ENCODE data around the gene RNF145.

RNF145 gene

GRCh38 chr5:159217236-159217635 lies 7.9 kb upstream of the RNF145 start:
- no peak for DNase-seq

GRCh38 chr5:159216454-159216853 lies 7.1 kb upstream of the RNF145 start:
- DNase-seq = no peak

DNA sequence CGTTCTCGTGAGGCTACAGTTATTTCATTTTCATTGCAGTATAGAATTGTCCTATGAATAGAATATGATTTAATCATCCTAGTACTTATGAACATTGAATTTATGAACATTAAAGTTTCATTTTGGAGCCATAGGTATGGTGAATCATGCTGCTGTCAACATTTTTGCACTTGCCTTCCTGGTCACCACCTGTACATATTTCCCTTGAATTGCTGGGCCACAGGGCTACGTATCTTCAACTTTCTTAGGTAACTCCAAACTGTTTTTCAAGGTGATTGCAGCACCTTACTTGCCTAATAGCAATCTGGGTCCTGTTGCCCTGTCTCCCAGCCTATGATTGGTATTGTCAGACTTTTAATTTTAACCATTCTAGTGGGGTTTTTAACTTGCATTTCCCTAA lies 6.5 kb upstream of the RNF145 start:
- DNase-seq = no peak

GRCh38 chr5:159214486-159215271 lies 5.3 kb upstream of the RNF145 start:
- DNase-seq = no peak

GRCh38 chr5:159212657-159213462 lies 3.5 kb upstream of the RNF145 start:
- no peak for DNase-seq

GRCh38 chr5:159211729-159212174 lies 2.4 kb upstream of the RNF145 start:
- DNase-seq = no peak

DNA sequence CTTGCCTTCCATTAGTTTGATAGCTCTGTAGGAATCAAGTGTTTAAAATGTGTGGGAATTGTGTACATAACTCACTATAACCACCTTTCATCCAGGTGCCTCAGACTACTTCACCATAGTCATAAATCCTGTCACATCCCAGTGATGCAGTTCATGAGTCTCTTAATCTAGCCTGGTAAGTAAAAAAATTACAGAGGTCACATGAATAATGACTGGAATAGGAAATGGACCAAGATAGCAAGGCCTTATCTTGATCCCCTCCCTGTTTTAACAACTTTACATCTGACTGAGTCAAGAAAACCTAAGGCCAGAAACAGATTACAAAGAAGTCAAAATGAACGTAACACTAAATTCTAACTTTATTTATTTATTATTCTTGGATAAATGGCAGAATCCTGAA lies 1.5 kb upstream of the RNF145 start:
- no peak for DNase-seq

GRCh38 chr5:159210210-159210661 lies 883 bp upstream of the RNF145 start:
- DNase-seq = peak; percentile 44

DNA sequence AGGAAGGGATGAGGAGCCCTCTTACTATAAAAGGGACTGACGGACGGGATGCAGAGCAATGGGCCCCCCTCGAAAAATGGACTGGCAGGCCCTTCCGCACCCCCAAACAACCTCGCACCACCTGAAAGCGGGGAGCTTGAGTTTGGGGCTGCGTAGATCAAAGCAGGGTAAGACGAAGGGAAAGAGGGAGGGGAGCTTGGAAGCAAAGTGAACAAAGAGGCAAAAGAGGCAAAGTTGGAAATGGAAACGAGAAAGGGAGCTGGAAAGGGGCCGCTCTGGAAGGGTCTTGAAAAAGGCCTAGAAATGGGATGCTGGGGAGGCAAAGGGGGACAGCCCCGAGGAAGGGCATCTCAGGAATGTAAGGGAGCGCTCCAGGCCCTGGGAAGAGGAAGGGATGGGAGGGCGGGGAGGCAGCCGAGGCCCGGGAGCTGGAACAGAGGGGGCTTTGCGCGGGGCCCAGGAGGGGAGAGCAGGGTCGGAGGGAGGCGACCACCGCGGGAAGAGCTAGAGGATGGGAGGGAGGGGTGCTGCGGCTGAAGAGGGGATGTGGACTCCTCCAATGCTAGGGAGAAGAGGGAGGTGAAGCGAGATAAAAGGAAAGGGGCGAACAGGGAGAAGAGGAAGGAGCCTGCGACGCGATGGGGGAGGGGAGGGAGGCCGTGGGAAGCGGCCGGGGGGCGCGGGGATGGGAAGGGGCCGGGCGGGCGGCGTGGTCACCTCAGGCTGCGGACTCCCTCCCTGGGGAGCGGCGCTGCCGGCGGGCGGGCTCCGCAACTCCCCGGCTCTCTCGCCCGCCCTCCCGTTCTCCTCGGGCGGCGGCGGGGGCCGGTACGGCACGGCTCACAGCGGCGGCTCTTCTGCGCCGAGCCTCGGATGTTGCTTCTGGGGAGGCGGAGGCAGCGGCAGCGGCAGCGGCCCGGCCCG lies 577 bp downstream of the RNF145 start:
- no peak for DNase-seq

DNA sequence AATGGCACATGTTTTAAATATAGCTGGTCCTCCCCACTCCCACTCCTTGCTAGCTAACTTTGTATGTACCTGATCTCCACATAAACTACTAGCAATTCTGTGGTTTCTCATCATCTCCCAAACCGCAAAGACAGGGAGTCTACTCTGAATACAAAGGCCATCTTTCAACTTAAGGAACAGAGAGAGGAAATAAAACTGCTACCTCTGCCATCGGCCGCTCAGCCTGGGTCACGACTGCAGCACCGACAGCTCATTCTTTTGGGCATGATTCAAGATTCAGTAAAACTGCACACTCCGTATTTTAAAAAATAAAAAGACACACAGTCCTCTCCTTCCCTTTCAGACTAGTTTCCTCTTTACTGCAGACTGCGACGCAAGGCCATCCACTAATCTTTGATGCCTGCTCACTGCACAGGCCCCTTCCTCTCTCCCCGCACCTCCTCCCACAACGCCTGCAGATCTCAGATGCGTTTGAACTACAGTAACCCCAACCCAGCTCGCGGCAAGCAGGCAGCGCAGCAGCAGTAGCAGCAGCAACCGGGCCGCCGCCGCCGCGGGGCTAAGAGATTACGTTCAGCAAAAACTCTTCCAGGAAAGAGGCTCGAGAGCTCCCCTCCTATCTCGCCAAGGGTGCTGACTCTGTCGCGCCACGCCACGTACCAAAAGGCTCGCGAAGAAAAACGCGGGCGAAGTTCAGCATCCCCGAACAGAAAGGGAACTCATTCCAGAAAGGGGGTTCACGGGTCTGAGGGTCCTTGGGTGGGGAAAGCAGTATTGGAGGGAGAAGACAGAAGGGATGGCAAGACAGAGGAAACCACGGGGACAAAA lies 1.5 kb downstream of the RNF145 start:
- peak; percentile 48 for DNase-seq

- no peak for DNase-seq
Measured at GRCh38 chr5:159207222-159207685, 2.1 kb downstream of the RNF145 start.

DNA sequence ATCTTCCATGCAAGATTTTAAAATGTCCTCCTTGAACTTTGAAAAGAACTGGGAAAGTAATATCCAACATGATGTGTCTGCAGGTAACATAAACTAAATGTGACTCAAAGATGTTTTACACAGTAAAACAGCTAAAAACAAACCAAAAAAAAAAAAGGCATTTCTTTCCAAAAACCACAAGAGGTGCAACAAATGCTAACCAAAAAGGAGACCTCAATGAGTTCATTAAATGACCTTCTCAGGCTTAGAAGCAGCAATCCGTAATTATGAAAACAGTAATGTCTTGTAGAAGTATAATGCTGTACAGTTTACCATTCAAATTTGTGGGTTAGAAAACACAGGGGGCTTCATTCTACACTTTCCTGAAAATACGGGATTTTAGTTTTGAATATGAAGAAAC lies 2.5 kb downstream of the RNF145 start:
- DNase-seq = no peak

- no peak for DNase-seq
Measured at GRCh38 chr5:159206368-159206767, 3.0 kb downstream of the RNF145 start.

DNA sequence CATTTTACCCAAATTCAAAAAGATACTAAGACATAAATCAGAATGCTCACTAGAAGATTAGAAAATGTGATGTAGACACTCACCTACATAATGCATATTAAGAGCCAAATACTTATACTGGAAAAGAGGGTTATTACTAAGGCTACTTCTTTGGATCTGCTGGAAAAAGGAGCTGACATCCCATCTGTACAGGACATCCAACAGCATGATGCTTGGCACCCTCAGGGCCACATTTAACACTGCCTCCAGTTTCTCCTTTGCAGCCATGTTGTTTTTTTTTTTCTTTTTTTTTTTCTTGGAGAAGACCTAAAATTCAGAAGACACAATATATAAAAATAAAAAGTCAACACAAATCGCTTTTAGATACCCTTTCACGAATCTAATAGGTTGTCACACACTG lies 6.0 kb downstream of the RNF145 start:
- DNase-seq = no peak

DNA sequence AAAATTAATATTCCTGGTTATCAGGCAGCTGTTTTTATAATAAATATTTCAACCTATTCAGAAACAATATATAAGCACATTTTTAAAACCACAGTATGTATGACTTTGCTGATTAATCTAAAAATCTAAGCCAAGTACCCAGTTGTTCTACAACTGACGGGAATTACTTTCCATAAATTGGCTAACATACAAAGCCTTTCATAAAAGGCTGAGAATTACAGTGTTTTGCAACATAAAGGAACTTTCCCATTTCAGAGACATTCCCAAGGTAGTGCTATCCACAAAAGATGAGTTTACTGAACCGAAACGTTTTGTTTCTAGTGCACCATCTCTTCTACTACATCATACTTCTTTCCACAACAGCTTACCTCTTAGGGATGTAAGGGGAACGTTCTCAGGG lies 7.2 kb downstream of the RNF145 start:
- DNase-seq = no peak

DNA sequence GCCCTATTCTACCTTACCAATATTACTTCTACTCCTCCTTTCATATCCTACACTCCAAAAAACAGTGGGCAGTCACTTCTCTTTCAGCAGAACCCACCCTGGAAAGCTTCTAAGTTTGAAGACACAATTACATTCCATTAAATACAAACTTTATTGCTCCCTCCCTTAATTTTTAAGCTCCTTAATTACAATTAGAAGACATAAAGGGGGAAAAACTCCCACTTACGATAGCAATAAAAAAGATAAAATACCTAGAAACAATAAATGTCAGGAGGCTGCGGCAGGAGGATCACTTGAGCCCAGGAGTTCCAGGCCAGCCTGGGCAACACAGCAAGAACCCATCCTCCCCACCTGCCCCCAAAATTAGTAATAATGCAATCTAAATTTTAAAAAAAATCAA lies 9.6 kb downstream of the RNF145 start:
- DNase-seq = no peak

DNA sequence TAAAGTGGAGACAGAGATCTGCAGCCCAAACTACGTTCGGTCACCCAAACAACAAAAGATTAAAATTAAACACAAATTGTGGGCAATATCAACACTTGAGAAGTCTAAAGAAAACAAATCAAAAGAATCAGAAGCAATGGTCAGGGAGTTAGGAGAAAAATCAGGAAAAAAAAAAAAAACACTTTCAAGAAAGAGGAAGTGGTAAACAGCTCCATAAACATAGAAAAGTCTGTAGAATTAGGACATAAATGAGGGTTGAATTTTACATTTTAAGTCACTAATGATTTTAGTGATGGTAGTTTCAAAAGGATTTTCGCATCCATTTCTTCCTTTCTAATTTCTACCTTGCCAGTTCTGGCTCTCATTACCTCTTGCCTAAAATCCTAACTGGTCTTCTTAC lies 10.1 kb downstream of the RNF145 start:
- DNase-seq = no peak

DNA sequence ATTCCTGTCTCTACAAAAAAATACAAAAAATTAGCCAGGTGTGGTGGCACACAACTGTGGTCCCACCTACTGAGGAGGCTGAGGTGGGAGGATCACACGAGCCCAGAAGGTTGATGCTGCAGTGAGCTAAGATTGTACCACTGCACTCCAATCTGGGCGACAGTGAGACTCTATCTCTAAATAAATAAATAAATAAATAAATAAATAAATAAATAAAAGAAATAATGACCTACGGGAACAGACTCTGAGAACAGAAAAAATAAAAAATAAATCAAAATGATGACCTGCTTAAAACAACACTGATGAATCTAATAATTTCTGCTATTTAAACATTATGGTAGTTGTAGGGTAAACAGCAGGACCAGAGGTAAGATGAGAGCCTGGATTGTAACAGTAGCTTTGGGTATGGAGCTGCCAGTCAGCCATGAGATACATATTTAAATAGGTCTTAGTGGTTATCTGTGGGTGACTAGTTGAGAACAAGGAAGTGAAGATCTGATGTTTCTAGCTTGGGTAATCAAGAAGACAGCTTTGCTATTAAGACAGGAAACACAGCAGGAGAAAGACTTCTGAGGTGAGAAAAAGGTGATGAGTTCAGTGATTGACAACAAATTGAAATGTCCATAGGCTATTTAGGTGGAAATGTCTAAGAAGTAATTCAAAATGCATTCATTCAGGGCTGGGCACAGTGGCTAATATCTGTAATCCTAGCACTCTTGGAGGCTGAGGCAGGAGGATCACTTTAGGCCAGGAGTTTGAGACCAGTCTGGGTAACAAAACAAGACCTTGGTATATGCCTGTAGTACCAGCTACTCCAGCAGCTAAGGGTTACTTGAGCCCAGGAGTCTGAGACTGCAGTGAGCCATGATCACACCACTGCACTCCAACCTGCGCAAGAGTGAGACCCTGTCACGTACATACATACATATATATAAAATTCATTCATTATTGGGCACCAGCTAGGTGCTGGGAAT lies 11.0 kb downstream of the RNF145 start:
- no peak for DNase-seq

- DNase-seq = no peak
Measured at GRCh38 chr5:159195775-159196174, 13.6 kb downstream of the RNF145 start.

DNA sequence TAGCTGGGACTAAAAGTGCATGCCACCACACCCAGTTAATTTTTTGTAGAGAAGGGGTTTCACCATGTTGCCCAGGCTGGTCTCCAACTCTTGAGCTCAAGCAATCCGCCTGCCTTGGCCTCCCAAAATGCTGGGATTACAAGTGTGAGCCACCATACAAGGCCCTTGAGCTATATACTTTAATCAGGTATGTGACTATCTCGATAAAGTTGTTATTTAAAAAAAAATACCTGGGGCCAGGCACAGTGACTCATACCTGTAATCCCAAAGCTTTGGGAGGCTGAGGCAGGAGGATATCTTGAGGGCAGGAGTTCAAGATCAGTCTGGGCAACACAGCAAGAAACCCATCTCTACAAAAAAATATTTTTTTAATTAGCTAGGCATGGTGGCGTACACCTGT lies 19.2 kb downstream of the RNF145 start:
- no peak for DNase-seq

DNA sequence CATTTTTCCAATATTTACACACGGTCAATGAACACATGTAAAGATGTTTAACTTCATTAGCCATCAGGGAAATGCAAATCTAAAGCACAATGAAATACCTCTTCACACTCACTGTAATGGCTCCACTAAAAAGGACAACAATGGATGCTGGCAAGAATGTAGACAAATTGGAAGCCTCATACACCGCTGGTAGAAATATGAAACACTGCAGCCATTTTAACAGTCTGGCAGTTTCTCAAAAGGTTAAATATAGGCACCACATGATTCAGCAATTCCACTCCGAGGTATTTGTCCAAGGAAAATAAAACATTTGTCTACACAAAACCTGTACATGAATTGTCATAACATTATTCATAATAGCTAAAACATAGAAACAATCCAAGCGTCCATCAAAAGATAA lies 20.0 kb downstream of the RNF145 start:
- peak; percentile 19 for DNase-seq
